OCI-M1 (cell line): ENCODE results near the gene PNLIPRP1.

Experiments
- DNase-seq: peaks from one replicate; lab custom pipeline; 2025; lab: John Stamatoyannopoulos, UW

Gene PNLIPRP1

DNA sequence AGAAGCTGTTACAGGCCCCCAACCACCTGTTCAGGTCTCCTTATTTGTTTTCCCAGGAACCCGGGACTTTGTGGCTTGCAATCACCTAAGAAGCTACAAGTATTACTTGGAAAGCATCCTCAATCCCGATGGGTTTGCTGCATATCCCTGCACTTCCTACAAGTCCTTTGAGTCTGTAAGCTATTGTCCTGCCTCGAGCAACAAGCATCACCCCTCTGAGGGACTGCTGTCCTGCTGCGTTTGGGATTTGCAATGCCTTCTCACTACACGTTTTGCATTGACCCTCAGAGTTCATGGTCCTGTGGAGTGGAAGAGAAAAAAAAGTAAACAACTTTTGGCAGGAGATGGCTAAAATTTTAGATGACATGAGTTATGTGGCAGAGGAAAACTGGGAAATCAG is 9.2 kb downstream of the PNLIPRP1 start:
- DNase-seq, result no peak

DNA sequence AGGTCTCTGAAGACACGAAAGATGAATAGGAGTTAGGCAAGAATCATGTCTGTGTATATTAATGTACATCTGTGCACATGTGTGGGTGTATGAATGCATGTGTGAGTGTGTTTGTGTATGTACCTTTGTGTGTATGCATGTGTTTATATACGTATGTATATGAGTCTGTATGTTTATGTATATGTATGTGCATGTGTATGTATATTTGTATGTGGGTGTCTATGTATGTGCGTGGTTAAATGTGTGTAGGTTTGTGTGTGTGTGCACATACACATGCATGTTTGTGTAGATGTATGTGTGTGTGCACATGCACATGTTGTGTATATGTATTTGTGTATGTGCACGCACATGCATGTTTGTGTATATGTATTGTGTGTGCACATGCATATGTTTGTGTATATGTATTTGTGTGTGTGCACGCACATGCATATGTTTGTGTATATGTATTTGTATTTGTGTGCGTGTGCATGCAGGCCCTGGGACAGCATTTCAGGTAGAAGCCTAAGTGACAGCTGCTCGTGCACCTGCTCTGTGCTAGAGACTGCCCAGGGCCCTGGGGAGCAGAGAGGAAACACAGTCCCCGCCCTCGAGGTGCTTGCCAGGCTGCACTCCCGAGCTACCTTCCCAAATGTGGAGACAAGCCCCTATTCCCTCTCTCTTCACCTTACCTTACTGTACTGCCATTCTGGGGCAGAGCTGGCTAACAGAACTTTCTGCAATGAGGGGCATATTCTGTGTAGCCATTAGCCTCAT is 12.1 kb downstream of the PNLIPRP1 start:
- no peak for DNase-seq

DNA sequence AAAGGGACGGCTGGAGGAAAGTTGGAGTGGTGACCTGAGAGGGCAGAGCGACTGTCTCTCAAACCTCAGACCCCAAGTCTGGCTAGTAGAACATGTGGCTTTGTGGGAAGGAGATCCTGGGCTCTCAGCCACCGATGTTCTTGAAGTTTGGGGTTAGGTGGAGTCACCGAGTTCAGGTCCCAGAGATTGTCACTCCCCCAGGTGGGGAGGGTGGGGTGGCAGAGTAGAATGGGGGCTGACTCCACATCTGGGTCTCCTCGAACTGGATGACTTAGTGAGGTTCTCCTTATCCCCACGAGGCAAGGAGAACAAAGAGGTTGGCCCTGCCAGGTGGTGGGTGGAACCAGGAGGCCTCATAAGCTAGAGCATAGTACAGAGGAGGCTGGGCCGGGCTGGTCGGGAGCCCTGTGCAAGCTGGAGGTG is 15.3 kb downstream of the PNLIPRP1 start:
- no peak for DNase-seq

DNA sequence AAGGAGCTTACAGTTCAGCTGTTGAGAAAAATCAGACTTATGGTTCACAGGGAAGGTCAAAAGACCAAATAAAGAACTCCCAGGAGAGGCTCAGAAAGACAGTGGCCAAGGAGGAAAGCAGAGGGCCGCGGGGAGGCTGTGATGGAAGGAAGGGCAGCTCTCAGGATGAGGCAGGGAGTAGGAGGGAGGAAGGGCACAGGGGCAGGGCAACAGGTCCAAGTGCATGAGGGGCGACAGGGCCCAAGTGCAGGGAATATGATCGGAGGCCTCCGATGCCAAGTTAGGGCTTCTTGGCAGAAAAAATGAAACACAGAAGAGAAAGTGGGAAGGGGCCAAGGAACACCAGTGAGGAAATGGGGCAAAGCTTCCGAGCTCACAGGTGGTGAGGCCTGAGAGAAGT is 16.6 kb downstream of the PNLIPRP1 start:
- no peak for DNase-seq

DNA sequence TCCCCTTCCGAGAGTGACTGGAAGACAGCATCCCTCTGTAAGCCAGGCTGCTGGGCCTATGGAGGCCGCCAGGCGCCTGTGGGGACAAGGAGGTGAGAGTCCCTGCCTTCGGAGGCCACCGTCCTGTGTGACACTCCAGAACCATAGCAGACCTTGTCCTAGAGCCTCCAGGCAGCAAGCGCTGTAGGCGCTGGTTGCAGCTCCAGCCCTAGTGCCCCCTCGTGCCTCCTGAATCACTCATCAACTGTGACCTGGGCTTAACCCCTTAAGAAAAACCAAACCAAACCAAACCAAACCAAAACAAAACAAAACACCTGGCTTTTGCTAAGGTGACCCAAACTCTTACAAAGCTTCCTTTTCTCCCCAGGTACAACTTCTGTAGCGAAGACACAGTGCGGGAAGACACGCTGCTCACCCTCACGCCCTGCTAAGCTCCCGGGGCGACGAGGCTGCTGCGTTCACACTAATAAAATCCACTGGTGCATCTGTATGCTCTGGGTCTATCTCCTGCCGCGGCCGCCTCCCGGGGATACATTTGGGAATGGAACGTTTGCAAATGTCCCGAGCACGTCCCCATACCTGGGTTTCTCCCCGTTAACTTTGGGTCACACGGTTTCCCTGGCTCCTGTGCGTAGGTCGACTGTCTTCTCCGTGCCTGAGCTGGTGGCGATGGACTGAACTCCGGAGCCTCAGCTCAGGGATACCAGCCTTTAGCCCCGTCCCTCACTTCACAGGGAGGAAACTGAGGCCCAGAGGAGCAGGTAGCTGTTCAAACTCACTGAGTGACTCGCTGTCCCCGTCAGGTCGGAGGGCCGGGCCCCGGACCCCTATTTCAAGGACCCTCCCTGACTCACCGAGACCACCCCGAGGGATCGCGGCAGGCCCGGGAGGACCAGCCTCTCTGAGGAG is 18.2 kb downstream of the PNLIPRP1 start:
- DNase-seq, result no peak

DNA sequence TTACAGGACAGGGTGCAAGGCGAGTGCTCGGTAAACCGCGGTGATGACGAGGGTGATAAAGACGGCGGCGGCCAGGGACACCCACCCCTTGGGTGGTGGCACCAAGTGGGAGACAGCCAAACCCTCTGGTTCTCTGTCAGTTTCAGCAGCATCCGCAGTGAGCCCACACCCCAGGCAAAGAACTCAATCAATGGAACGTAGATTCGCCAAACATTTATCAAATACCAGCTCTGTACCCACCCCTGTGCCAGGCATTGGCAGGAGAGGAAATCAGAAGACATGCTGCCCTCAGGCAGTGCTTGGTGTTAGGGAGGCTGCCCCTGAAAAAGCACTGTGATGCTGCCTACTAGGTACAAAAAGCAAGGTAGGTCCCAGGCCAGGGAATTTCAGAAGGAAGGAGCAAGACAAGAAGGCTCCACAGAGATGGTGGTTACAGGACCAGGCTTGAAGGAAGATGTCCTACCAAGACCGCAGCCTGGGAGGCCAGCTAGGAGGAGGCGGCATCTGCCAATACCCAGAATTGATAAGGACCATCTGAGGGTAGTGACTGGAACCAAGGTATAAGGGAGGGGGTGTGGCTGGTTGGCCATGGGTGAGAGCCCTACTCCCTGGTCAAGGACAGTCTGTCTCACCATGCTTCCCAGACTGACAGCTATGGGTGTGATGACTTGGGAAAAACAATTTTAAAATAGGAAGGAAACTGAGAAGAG is 19.8 kb downstream of the PNLIPRP1 start:
- DNase-seq, result no peak

DNA sequence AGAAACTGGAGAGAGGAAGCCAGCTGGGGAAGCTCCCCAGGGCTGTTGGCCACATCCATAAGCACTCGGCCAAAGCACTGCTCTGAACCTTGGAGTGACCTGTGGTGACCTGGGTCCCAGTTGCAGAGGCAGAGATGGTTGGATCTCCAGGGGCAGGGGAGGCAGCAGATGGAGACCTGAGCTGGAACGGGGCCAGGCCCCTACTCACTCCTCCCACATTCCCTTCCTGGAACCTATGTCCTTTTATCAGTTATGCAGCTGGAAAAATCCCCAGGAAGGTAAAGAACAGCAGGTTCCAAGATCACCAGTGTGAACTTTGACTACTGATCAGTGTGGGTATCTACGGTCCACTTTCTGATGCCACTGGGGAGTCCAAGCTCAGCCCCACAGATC is 20.4 kb downstream of the PNLIPRP1 start:
- DNase-seq, result no peak

DNA sequence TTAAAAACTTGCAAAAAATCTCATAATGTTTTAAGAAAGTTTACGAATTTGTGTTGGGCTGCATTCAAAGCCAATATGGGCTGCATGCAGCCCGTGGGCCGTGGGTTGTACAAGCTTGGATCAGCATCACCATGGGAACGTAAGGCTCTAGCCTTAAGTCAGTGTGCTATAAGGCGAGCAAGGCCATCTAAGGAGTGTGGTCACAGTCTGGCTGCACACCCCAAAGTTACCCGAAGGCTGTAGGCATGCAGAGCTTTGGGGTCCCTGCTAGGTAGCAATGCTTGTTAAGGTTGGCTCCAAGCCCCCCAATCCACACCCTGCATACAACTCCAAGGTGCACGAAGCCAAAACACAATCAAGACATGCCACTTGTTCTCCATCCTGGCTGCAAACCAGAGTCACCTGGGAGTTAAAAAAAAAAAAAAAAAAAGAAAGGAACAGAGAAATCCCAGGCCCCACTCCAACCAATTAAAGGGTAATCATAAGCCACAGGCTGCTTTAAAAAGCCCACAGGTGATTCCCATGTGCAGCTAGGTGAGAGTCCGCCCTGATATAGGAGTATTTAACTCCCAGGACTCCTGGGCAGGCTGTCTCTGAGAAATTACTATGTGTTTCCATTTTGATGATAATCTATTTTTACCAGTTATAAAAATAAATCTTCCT is 21.5 kb downstream of the PNLIPRP1 start:
- no peak for DNase-seq

DNA sequence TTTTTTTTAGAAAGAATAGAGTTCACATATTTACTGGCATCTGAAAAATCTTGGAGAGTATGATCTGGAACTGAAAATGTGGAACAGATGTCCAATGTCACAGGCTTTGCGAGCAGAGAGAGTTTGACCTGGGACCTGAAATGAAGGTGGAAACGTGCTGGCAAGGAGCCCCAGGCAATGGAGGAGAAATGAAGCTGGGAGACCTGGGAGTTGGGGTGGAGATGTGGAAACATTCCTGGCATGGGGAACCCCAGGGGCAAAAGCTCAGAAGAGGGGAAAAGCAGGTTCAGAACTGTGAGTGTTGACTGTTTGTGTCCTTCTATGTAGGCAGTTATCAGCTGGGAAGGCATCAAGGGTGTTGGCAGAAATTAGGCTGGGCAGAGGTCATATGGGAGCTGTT is 22.7 kb downstream of the PNLIPRP1 start:
- no peak for DNase-seq

DNA sequence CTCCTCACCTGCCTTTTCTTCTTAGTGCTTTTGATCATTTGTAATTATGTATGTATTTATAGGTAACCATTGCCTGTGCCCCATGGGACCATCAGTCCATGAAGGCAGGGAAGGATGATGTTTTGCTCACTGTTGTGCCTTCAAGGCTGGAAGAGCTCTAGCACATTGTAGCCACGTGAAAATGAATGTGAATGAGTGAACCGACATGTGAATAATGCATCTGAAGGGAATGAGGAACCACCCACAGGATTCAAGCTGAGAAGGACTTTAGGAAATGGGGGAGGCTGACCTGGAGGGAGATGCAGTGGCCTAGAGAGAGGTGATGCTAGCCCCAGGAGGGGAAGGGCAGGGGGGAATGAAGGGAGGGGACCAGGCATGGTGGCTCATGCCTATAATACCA is 24.0 kb downstream of the PNLIPRP1 start:
- DNase-seq, result no peak

DNA sequence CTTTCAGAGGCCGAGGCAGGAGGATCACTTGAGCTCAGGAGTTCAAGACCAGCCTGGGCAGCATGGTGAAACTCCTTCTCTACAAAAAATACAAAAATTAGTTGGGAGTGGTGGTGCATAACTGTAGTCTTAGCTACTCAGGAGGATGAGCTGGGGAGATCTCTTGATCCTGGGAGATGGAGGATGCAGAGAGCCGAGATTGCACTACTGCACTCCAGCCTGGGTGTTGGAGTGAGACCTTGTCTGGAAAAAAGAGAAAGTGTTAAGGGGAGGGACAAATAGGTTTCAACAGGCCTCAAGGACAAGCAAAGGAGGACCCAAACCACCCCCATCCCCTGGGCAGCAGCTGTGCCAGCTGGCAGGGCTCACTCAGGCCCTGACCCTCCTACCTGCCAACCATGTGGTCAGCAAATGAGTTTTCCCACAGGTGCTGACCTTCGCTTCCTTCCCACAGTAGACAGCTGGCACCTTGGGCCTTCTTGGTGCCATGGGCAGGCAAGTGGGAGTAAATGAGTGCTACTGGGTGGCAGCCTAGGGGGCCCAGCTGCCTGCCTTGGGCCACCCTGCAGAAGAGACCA is 24.5 kb downstream of the PNLIPRP1 start:
- no peak for DNase-seq

DNA sequence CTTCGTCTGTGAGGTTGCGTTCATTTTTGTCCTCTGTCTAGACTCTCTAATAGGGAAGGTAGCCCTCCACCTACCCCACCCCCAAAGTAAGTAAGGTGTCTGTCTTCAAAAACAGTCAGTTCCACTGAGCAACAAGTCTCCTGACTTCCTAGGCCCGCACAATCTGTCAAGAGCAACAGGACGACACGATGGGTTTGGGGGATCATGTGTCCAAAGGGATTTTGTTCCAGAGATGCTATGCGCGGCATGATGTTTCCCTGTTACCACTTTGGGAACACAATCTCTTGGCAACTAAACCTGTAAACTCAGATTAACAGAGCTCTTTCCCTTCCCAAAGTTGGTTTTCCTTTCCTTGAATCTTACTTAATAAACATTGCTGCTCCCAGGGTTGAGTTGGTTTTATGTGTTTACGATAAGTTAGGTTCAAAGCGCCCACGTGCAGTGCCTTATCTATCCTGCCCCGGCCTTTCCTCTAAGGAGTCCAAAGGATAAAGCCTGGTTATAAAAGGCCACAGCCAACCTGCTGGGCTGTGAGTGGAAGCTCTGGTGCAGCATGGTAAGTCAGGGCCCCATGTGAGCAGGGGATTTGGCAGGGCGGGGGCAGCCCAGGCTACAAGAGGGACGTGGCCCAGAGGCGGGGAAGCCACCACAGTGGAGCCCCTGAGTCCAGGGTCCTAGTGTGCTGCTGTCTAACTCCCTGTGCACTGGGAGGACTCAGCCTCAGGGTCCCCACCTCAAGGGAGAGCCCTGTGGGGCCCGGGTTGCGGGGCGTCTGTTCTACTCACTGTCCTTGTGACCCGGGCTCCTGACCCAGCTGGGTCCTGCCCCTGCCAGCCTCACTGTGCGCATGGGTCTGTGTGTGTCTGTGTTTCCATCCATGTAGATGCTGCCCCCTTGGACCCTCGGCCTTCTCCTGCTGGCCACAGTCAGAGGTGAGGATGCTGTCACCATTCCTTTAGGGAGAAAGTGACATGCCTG is 30.0 kb downstream of the PNLIPRP1 start, which contains the start of gene PNLIPRP2:
Gene PNLIPRP2, plus strand, starts transcription at position 531 of the 978 bp plus-strand sequence.
- DNase-seq, result peak; percentile 25

DNA sequence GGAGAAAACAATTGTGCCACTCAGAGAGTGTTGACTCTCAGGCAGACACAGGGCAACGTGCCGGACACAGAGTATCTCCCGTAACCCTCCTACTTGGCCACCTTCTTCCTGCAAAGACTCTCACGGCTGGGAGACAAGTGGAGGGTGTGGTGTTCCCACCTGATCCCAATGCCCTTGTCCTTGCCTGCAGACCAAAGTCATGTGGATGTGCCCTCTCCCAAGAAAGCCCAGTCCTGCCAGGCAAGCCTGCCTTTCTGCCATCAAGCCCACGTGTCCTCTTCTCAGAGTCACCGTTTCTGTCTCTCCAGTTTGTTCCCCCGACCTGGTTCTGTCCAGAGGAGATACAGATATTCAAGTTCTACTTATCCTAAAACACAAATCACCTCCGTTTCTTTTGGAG is 30.7 kb downstream of the PNLIPRP1 start:
- DNase-seq, result no peak

DNA sequence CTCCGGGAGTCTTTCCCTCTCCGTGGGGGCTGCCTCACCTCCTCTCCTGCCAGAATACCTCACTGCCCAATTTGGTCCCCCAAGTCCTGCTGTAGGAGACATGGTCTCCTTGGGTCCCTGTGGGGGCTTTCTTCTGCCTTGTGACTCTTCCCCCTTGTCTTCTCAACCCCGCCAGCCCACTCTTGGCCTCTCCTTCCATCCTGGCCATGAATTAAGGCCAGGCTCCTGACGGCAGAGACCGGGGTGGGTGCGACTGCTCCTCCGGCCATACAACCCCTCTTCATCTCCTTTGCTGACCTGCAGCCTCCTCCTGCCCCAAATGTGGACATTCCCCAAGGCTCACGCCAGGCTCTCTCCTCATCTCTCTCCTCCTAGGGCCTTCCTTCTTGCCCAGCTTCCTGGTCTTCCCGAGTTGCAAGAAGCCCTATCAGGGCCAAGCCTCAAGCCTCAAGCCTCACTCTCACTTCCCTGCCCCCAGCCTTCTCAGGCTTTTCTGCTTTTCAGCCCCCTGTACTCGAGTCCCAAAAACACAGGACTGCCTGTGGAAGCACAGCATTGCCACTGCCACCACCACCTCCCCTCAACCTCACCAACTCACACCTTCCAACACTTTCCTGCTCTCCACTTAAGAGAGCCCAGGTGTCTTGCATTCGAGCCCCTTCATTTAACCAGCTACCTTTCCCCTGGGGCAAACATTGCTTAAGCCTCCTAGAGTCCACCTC is 31.3 kb downstream of the PNLIPRP1 start:
- DNase-seq, result no peak

DNA sequence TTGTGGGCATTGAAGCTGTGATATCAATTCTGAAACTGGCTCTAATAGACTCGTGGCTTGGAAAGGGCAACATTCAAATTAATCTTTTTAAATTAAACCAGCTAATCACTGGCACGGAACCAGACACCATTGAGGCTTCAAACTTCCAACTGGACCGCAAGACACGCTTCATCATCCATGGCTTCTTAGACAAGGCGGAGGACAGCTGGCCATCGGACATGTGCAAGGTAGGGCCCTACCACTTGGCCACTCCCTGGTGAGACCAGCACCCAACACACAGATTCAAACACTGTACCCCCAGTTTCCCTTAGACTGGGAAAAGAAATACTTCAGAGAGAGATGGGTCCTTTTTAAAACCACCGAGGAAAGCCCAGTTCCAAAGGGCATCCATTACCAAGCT is 35.1 kb downstream of the PNLIPRP1 start:
- DNase-seq, result no peak

DNA sequence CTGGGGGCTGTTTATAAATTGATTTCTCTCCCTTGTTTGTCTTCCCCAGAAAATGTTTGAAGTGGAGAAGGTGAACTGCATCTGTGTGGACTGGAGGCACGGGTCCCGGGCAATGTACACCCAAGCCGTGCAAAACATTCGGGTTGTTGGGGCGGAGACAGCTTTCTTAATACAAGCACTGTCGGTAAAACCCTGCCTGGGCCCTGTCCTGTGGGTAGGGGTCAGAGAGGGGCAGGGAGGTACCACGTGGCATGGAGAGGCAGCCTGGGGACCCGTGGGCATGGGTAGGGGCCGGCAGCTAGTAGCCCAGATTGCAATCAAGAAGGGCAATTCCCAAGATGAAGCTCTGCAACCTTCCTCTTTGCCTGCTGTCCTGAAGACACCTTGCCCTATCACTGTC is 36.1 kb downstream of the PNLIPRP1 start:
- no peak for DNase-seq

DNA sequence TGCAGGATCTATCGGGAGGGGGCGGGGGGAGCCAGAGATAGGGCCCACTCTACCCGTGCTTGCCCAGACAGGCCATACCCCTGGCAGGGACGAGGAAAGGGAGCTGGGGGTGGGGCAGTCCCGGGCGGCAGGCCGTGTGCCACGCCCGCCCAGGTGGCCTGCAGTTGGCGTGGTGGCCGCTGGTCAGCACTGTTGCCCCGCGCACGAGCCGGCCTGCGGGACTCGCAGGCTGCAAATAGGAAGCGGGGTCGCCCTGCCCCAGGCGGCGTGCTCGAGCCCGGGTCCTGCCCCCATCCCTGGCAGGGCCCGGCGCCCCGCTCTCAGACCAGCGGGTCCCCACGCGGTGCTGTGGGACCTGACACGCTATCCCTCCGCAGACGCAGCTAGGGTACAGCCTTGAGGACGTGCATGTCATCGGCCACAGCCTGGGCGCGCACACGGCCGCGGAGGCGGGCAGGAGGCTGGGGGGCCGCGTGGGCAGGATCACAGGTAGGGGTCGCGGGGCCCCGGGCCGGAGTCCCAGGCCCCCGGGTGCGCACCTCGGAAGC is 36.7 kb downstream of the PNLIPRP1 start:
- DNase-seq, result no peak

DNA sequence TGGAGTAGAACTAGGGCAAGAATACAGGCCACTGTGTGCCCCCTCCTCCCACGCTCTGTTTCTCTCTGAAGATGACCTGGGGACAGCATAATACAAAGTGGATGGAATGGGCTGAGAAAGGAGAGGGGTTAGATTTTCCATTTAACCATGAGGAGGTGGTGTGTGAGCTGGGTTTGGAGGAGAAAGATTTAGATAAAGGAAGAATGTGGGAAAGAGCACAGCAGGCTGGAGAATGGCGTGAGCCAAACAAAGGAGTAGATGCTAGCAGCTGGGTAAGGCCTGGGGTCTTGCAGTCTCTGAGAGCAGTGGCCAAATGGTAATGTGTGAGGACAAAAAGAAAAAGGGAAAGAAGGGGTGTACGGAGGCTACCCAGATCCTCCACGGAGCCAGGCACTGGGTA is 38.6 kb downstream of the PNLIPRP1 start:
- DNase-seq, result no peak

DNA sequence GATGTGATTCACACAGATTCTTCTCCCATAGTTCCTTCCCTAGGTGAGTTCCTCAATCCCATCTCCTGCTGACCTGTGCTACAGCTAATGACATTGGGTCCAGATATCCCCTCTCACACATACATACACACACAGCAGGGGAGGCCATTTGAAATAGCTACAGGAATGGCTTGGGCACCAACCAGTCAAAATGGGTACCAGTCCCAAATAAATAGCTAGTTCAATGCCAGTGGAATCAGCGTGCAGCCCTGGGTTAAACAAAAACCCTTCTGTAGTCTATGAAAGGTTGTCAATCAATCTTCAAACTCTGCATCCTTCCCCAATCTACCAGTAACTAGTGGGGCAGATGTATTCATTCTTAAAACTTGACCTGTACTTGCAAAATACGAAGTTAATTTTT is 39.3 kb downstream of the PNLIPRP1 start:
- no peak for DNase-seq
